ENCODE data around the gene USP35. TPM values are rescaled to one million over a fixed set of nuclear protein-coding genes. Genes with fewer than 3 reads are reported as not detected.
"Not testable (repeated sequence)": the region's sequence is repeated elsewhere in the genome, so short reads cannot be mapped to it uniquely, and the experiment has no call there.

The USP35 gene
- total RNA-seq, 1 experiment from 2014 or later: 4.7 TPM

GRCh38 chr11:78168539-78169477 lies 19.9 kb upstream of the USP35 start:
- no peak for DNase-seq (ENCODE audit: low read depth)

DNA sequence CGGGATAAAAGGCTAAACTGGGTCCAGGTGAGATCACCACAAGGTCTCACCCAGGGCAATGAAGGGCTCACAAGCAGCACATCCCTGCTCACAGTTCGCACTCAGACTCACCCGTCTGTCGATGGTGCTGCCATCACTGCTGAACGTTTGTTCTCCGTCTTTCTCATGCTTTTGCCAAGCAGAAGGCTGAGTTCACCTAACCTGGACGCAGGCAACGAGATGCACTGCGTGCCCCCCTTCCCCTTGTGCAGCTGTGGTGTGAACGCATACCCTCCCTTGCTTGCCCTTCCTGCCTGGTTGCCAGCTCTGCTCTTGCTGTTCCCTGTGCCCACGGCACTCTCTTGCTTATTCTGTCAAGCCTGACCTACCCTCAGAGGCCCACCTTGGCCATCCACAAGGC lies 18.3 kb upstream of the USP35 start:
- DNase-seq (ENCODE audit: low read depth): no peak

- DNase-seq (ENCODE audit: low read depth): no peak
Measured at GRCh38 chr11:78170874-78171549, 17.7 kb upstream of the USP35 start.

- no peak for DNase-seq (ENCODE audit: low read depth)
Measured at GRCh38 chr11:78171951-78172350, 16.8 kb upstream of the USP35 start.

DNA sequence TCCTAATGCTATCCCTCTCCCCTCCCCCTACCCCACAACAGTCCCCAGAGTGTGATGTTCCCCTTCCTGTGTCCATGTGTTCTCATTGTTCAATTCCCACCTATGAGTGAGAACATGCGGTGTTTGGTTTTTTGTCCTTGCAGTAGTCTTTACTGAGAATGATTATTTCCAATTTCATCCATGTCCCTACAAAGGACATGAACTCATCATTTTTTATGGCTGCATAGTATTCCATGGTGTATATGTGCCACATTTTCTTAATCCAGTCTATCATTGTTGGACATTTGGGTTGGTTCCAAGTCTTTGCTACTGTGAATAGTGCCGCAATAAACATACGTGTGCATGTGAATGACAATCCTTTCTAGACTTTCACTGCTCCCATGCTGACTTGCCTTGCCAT lies 12.9 kb upstream of the USP35 start:
- DNase-seq (ENCODE audit: low read depth): not testable (repeated sequence)

- DNase-seq (ENCODE audit: low read depth): no peak
Measured at GRCh38 chr11:78176605-78177141, 12.0 kb upstream of the USP35 start.

- DNase-seq (ENCODE audit: low read depth): no peak
Measured at GRCh38 chr11:78177216-78177615, 11.5 kb upstream of the USP35 start.

GRCh38 chr11:78179459-78180071 lies 9.2 kb upstream of the USP35 start:
- DNase-seq (ENCODE audit: low read depth): no peak

- no peak for DNase-seq (ENCODE audit: low read depth)
Measured at GRCh38 chr11:78180751-78181150, 8.0 kb upstream of the USP35 start.

GRCh38 chr11:78181185-78181584 lies 7.5 kb upstream of the USP35 start:
- DNase-seq (ENCODE audit: low read depth): no peak

DNA sequence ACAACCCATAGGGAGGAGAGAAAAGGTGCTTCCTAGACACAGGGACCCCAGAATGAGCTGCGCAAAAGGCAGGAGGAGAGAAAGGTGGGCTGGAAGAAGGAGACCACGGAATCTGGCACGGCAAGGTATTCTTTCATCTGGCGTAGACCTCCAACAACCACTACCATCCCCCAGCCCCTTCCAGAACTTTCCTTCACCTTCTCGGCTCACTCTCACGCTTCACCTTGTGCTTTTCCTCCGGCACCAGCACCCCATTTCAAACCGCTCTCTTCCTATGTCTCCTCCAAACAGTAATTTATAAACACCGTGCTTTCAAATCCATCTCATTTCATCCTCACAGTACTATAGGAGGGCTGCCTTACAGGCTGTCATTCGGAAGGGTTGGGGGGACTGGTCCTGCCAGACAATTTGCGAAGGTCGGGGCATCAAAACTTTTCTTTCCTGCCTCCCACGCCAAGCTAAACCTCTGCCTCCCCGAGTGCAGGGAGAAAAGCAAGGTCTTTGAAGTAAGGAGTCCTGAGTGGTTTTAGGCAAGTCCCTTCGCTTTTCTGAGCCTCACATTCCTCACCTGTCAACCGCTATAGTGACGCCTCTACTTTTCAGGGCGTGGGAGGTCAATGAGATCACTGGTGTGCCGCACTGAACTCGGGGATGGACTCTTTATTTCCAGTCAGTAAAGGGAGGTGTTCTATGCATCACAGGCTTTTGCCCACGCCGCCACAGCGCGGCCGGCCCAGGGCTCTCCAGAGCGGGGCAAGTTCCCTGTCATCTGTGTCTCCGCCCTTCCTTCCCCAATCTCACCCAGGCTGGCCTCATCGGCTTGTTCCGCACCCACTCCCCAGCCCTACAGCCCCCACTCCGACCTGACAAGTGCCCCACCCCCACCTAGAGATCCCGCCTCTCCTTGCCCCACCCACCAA lies 1.1 kb upstream of the USP35 start:
- DNase-seq (ENCODE audit: low read depth): no peak

GRCh38 chr11:78189174-78189724 lies 530 bp downstream of the USP35 start:
- no peak for DNase-seq (ENCODE audit: low read depth)

DNA sequence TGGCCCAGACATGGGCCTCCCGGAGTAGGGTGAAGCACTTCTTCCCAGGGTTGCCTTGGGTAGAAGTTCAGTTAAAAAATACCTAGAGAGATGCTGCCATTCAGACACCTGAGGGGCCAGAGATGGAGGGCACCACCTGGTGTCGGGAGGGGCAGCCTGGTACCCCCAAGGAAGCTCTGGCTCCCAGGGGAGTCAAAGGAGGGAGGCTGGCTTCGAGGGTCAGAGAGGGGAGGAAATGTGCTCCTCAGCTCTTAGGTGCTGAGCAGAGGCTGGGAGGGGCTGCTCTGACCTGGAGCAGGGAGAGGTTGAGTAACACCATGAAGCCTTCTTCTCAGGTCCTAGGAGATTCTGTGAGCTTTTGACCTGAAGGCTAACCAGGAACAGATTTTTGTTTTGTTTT lies 1.1 kb downstream of the USP35 start:
- DNase-seq (ENCODE audit: low read depth): no peak

DNA sequence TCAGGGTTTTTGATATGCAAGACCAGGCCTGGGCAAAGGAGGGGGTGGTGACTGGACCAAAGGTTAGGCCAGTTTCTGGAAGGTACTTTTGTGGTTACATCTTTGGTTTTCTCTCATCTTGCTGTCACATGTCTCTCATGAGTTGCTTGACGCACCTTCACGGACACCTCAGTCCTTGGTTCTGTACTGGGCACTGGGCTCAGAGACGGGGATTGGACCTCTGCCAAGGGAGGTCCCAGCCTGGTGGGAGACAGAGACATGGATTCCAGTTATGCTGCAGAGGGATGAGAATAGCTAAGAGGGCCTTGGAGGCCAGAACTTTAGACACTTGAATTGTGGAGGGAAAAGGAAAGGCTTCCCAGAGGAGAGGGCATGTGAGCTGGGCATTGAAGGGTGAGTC lies 1.7 kb downstream of the USP35 start:
- DNase-seq (ENCODE audit: low read depth): no peak

- DNase-seq (ENCODE audit: low read depth): no peak
Measured at GRCh38 chr11:78190871-78191538, 2.3 kb downstream of the USP35 start.

GRCh38 chr11:78192223-78192719 lies 3.6 kb downstream of the USP35 start:
- no peak for DNase-seq (ENCODE audit: low read depth)

DNA sequence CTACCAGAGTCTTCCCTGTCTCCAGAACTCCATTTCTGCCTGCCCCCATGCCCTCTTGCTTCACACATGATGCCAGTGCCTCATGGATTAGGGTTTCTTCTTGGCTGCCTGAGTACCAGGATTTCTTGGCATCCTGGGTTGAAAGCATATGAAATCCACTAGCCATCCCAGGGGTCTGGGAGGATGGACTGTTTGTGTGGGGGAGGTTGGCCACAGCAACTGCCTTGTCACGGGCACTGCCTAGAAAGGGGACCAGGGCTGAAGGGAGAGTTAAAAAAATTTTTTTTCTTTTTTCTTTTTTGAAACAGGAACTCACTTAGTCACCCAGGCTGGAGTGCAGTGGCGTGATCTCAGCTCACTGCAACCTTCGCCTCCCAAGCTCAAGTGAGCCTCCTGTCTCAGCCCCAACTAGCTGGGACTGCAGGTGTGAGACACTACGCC lies 4.2 kb downstream of the USP35 start:
- no peak for DNase-seq (ENCODE audit: low read depth)

- DNase-seq (ENCODE audit: low read depth): no peak
Measured at GRCh38 chr11:78193806-78194205, 5.1 kb downstream of the USP35 start.

DNA sequence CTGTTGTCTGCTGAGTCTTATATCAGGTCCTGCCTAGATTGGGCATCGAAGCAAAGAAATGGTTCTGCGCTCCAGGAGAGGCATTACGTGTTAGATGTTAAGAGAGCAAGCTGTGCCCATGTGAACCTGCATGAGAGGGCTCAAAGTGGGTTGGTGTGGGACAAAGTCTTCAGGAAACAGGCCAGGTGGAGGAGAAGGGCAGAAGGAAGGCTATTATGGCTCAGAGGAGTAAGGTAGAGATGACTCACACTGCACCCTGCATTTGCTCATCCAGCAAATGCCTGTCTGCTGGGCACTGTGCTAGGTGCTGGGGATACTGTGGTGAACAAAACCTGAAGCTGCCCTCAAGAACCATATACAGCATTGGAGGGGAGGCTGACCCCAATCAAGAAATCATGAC lies 5.8 kb downstream of the USP35 start:
- no peak for DNase-seq (ENCODE audit: low read depth)

GRCh38 chr11:78195917-78196560 lies 7.3 kb downstream of the USP35 start:
- DNase-seq (ENCODE audit: low read depth): no peak
